Caco-2 (cell line): ENCODE measurements around the gene UCMA. TPM values are rescaled to one million over a fixed set of nuclear protein-coding genes. Genes with fewer than 3 reads are reported as not detected.

ENCODE experiments used
- BruUV-seq: library from RNA; stranded (reverse); fragments of 400-500 nt; replicated peaks from 2 replicates; lab custom pipeline; 2021; lab: Mats Ljungman, UMichigan
- CTCF ChIA-PET: fragments of 300-600 bp; sonication (Branson Sonifier 250); formaldehyde crosslinking; loops from one replicate; lab custom pipeline; 2022; ENCODE audit warnings: antibody characterized with exemption; lab: Charles Lee
- POLR2A ChIA-PET: fragments of 300-600 bp; sonication (Branson Sonifier 250); formaldehyde crosslinking; loops from one replicate; lab custom pipeline; 2022; ENCODE audit warnings: antibody characterized with exemption; lab: Charles Lee
- DNase-seq, 2 experiments: peaks; one replicate each; pipeline versions ENCODE4 v3.0.0 to v3.0.0-alpha.2; 2020 to 2022
- H3K27me3 ChIP-seq: replicated peaks from 2 replicates; pipeline ENCODE4 v1.6.0; 2011; ENCODE audit warnings: low read length; ENCODE audit not compliant: control insufficient read depth, insufficient read depth
- H3K36me3 ChIP-seq: 2 replicates; pipeline ENCODE4 v1.5.1; 2011; ENCODE audit warnings: low read length; ENCODE audit not compliant: control insufficient read depth, insufficient read depth
- H3K4me1 ChIP-seq: fragments of 250-450 bp; sonication (Bioruptor Pico); 2 replicates; pipeline ENCODE4 v1.5.1; 2020; ENCODE audit warnings: mild to moderate bottlenecking
- H3K4me3 ChIP-seq: 2 replicates; pipeline ENCODE4 v1.5.1; 2011; ENCODE audit warnings: low read depth, mild to moderate bottlenecking, control low read depth, low read length
- H3K9me3 ChIP-seq: fragments of 250-450 bp; sonication (Bioruptor Pico); 2 replicates; pipeline ENCODE4 v1.5.1; 2020; ENCODE audit warnings: mild to moderate bottlenecking, moderate library complexity
- H3K27ac Mint-ChIP-seq: one replicate; pipeline ENCODE4 v1.8.0; 2022; ENCODE audit warnings: mixed read lengths; ENCODE audit not compliant: unreplicated experiment
- H3K27me3 Mint-ChIP-seq: one replicate; pipeline ENCODE4 v1.8.0; 2022; ENCODE audit warnings: mixed read lengths; ENCODE audit not compliant: insufficient read depth, unreplicated experiment
- H3K36me3 Mint-ChIP-seq: one replicate; pipeline ENCODE4 v1.8.0; 2022; ENCODE audit warnings: mild to moderate bottlenecking, mixed read lengths; ENCODE audit not compliant: insufficient read depth, unreplicated experiment
- H3K4me1 Mint-ChIP-seq: one replicate; pipeline ENCODE4 v1.8.0; 2022; ENCODE audit warnings: low read depth, mixed read lengths; ENCODE audit not compliant: unreplicated experiment
- H3K4me3 Mint-ChIP-seq: one replicate; pipeline ENCODE4 v1.8.0; 2022; ENCODE audit warnings: mild to moderate bottlenecking, moderate library complexity, mixed read lengths; ENCODE audit not compliant: unreplicated experiment
- H3K9me3 Mint-ChIP-seq: one replicate; pipeline ENCODE4 v1.8.0; 2022; ENCODE audit warnings: mixed read lengths; ENCODE audit not compliant: unreplicated experiment
- intact Hi-C: fragments of 100-400 bp; cut with micrococcal nuclease; formaldehyde crosslinking; loops from one replicate; pipeline ENCODE4 v1.10.0; 2022; ENCODE audit not compliant: unreplicated experiment
- total RNA-seq: library from RNA; stranded (reverse); gene quantifications from 2 replicates; pipeline ENCODE4 v1.2.3, GENCODE V29; 2022
- TF ChIP-seq, protein P1 (sequence below), 2 experiments: fragments of 200-600 bp in 1 of 2; IDR thresholded peaks; 1 replicate in 1 of 2; 2 replicates in 1 of 2; pipeline versions ENCODE4 v1.5.1 to v1.8.0; 2011 to 2022; ENCODE audit warnings: antibody characterized with exemption in 1 of 2, control low read depth in 1 of 2, inconsistent platforms in 1 of 2, low read depth in 1 of 2, low read length in 1 of 2, mild to moderate bottlenecking in 1 of 2, moderate library complexity in 1 of 2; ENCODE audit not compliant: insufficient read depth in 1 of 2, severe bottlenecking in 1 of 2, unreplicated experiment in 1 of 2

Gene UCMA
- total RNA-seq, 1 experiment from 2014 or later = not detected

DNA sequence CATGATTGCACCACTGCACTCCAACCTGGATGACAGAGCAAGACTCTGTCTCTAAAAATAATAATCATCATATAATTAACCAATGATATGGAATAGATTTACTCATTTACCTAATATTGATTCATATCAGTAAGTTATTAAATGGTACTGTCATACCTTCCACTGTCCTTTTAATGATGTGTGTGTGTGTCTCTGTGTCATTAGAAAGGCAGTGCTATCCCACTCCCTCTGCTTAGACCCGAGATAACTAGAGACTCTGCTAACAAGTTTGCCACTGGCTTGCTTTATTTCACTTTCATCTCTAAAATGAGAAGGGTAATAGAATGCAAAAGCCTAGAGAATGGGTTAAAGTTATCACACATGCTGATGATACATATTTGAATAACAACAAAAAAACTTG is 51.8 kb downstream of the UCMA start:
- ChIA-PET CTCF (no interaction called here), POLR2A (no interaction called here)
- no peaks in the 10 kb centered on the region for H3K4me1 Mint-ChIP-seq
- Histone ChIP-seq H3K27me3 (no peaks in the 10 kb centered on the region), H3K9me3 (no peaks in the 10 kb centered on the region), H3K4me1 (no peaks in the 10 kb centered on the region), H3K36me3 (peaks cover 2% of the 10 kb centered on the region), H3K4me3 (no peak overlapping the region)
- H3K27ac Mint-ChIP-seq = no peak overlapping the region
- H3K4me3 Mint-ChIP-seq = no peak overlapping the region
- intact Hi-C loops = no loop called here
- peaks cover 83% of the 10 kb centered on the region for H3K36me3 Mint-ChIP-seq
- TF ChIP-seq, protein P1, sequence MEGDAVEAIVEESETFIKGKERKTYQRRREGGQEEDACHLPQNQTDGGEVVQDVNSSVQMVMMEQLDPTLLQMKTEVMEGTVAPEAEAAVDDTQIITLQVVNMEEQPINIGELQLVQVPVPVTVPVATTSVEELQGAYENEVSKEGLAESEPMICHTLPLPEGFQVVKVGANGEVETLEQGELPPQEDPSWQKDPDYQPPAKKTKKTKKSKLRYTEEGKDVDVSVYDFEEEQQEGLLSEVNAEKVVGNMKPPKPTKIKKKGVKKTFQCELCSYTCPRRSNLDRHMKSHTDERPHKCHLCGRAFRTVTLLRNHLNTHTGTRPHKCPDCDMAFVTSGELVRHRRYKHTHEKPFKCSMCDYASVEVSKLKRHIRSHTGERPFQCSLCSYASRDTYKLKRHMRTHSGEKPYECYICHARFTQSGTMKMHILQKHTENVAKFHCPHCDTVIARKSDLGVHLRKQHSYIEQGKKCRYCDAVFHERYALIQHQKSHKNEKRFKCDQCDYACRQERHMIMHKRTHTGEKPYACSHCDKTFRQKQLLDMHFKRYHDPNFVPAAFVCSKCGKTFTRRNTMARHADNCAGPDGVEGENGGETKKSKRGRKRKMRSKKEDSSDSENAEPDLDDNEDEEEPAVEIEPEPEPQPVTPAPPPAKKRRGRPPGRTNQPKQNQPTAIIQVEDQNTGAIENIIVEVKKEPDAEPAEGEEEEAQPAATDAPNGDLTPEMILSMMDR (IDR thresholded peaks at IDR 0.05; ENCODE audit: insufficient read depth in 1 of 2, low read depth in 1 of 2, low read length in 1 of 2, severe bottlenecking in 1 of 2, unreplicated experiment in 1 of 2) = no peak
- H3K27me3 Mint-ChIP-seq = no peaks in the 10 kb centered on the region
- no TSS peak for BruUV-seq
- no peaks in the 10 kb centered on the region for H3K9me3 Mint-ChIP-seq
- DNase-seq = no peak

- peaks cover 2% of the 10 kb centered on the region for H3K36me3 ChIP-seq
- TF ChIP-seq, protein P1 (IDR thresholded peaks at IDR 0.05; ENCODE audit: insufficient read depth in 1 of 2, low read depth in 1 of 2, low read length in 1 of 2, severe bottlenecking in 1 of 2, unreplicated experiment in 1 of 2) = no peak
- no peaks in the 10 kb centered on the region for H3K27me3 ChIP-seq
- no peaks in the 10 kb centered on the region for H3K9me3 ChIP-seq
- DNase-seq = no peak
- no peaks in the 10 kb centered on the region for H3K4me1 ChIP-seq
- no TSS peak for BruUV-seq
- intact Hi-C loops = no loop called here
- no peak overlapping the region for H3K4me3 ChIP-seq
- no peaks in the 10 kb centered on the region for H3K27me3 Mint-ChIP-seq
- no peaks in the 10 kb centered on the region for H3K9me3 Mint-ChIP-seq
- no peaks in the 10 kb centered on the region for H3K4me1 Mint-ChIP-seq
- H3K4me3 Mint-ChIP-seq = no peak overlapping the region
- CTCF ChIA-PET = no interaction called here
- H3K27ac Mint-ChIP-seq = no peak overlapping the region
- peaks cover 82% of the 10 kb centered on the region for H3K36me3 Mint-ChIP-seq
- POLR2A ChIA-PET = no interaction called here
Measured at GRCh38 chr10:13180788-13181187, 53.4 kb downstream of the UCMA start.

- no peak overlapping the region for H3K4me3 Mint-ChIP-seq
- H3K27me3 Mint-ChIP-seq = no peaks in the 10 kb centered on the region
- H3K27ac Mint-ChIP-seq = no peak overlapping the region
- Histone ChIP-seq H3K4me1 (no peaks in the 10 kb centered on the region), H3K36me3 (peaks cover 8% of the 10 kb centered on the region), H3K9me3 (no peaks in the 10 kb centered on the region), H3K4me3 (no peak overlapping the region), H3K27me3 (no peaks in the 10 kb centered on the region)
- no peaks in the 10 kb centered on the region for H3K4me1 Mint-ChIP-seq
- POLR2A ChIA-PET = no interaction called here
- peaks cover 82% of the 10 kb centered on the region for H3K36me3 Mint-ChIP-seq
- TF ChIP-seq, protein P1 (IDR thresholded peaks at IDR 0.05; ENCODE audit: insufficient read depth in 1 of 2, low read depth in 1 of 2, low read length in 1 of 2, severe bottlenecking in 1 of 2, unreplicated experiment in 1 of 2) = no peak
- no peak for DNase-seq
- no peaks in the 10 kb centered on the region for H3K9me3 Mint-ChIP-seq
- CTCF ChIA-PET = interaction anchor here (0.5 kb wide), 1 partner anchor 109 kb away, joined by 3 read pairs; no protein-coding TSS in a partner anchor
- no TSS peak for BruUV-seq
- intact Hi-C loops = no loop called here
Measured at GRCh38 chr10:13173616-13174015, 60.6 kb downstream of the UCMA start.

Other genes starting within 250 kb of the UCMA start
- 1.9 and 3.2 TPM in 2 replicates for gene CCDC3, start 232.7 kb downstream of the UCMA start, total RNA-seq
- gene OPTN, start 134.2 kb downstream of the UCMA start, total RNA-seq = 59.6 and 70.9 TPM in 2 replicates
- gene MCM10, start 72.8 kb downstream of the UCMA start, total RNA-seq = 55.0 and 62.6 TPM in 2 replicates
- gene PHYH, start 65.7 kb upstream of the UCMA start, total RNA-seq = 49.6 and 52.3 TPM in 2 replicates
- 129 and 139 TPM in 2 replicates for gene SEPHS1, start 113.9 kb upstream of the UCMA start, total RNA-seq